Fibroblast of lung (primary cell): ENCODE data around the gene PHLDA2. TPM values are rescaled to one million over a fixed set of nuclear protein-coding genes. Genes with fewer than 3 reads are reported as not detected.

Experiments used
- DNase-seq, 2 donors: peaks; one replicate each; pipeline versions ENCODE4 v3.0.0 to v3.0.0-alpha.2; 2010; ENCODE audit warnings: low read depth in 2 of 2
- H2AFZ ChIP-seq: 2 replicates; pipeline ENCODE4 v1.5.1; 2012; ENCODE audit warnings: low read length, control low read depth, inconsistent platforms
- H3K27ac ChIP-seq: 2 replicates; pipeline ENCODE4 v1.5.1; 2011; ENCODE audit warnings: low read length, control low read depth; ENCODE audit not compliant: insufficient read depth
- H3K27me3 ChIP-seq: 2 replicates; pipeline ENCODE4 v1.5.1; 2011; ENCODE audit warnings: mild to moderate bottlenecking, low read length; ENCODE audit not compliant: control insufficient read depth, insufficient read depth
- H3K36me3 ChIP-seq: 2 replicates; pipeline ENCODE4 v1.5.1; 2011; ENCODE audit warnings: low read length; ENCODE audit not compliant: control insufficient read depth, insufficient read depth
- H3K4me1 ChIP-seq: 2 replicates; pipeline ENCODE4 v1.5.1; 2011; ENCODE audit warnings: low read length; ENCODE audit not compliant: control insufficient read depth, insufficient read depth; ENCODE audit errors: extremely low read depth
- H3K4me2 ChIP-seq: 2 replicates; pipeline ENCODE4 v1.5.1; 2011; ENCODE audit warnings: low read length, control low read depth; ENCODE audit not compliant: insufficient read depth; ENCODE audit errors: extremely low read depth
- H3K4me3 ChIP-seq, 4 experiments: fragments of 200-600 bp in 1 of 4; sonication (generic) in 1 of 4; replicated peaks in 1 of 4; 2 replicates each; pipeline ENCODE4 v1.5.1; 2011 to 2016; ENCODE audit warnings: low read length in 4 of 4, low read depth in 3 of 4, mild to moderate bottlenecking in 3 of 4, control low read depth in 2 of 4, inconsistent platforms in 1 of 4, mixed read lengths in 1 of 4; ENCODE audit not compliant: insufficient read depth in 1 of 4; ENCODE audit errors: control extremely low read depth in 1 of 4
- H3K79me2 ChIP-seq: 2 replicates; pipeline ENCODE4 v1.5.1; 2012; ENCODE audit warnings: mild to moderate bottlenecking, low read length, inconsistent platforms; ENCODE audit not compliant: control insufficient read depth, insufficient read depth
- H3K9ac ChIP-seq: 2 replicates; pipeline ENCODE4 v1.5.1; 2011; ENCODE audit warnings: mild to moderate bottlenecking, low read length, control low read depth; ENCODE audit not compliant: insufficient read depth
- H3K9me3 ChIP-seq: 2 replicates; pipeline ENCODE4 v1.5.1; 2012; ENCODE audit warnings: low read depth, low read length; ENCODE audit not compliant: control insufficient read depth, insufficient read depth
- H4K20me1 ChIP-seq: 2 replicates; pipeline ENCODE4 v1.5.1; 2011; ENCODE audit warnings: low read length; ENCODE audit not compliant: control insufficient read depth, insufficient read depth; ENCODE audit errors: extremely low read depth
- CTCF ChIP-seq, 2 donors: IDR thresholded peaks in 1 of 2; conservative IDR thresholded peaks in 1 of 2; 1 replicate in 1 of 2; 2 replicates in 1 of 2; pipeline ENCODE4 v1.5.1; 2011 to 2012; ENCODE audit warnings: low read length in 2 of 2, control low read depth in 1 of 2, inconsistent platforms in 1 of 2, low read depth in 1 of 2, mild to moderate bottlenecking in 1 of 2
- EZH2 ChIP-seq: IDR thresholded peaks from 2 replicates; pipeline ENCODE4 v1.5.1; 2012; ENCODE audit warnings: low read length, control low read depth, mild to moderate bottlenecking; ENCODE audit errors: missing control alignments
- polyA plus RNA-seq, 2 donors: library from polyadenylated mRNA; depleted of rRNA in 1 of 2; stranded (reverse) in 1 of 2; unstranded in 1 of 2; fragments of >200 nt; gene quantifications; 2 replicates each; pipeline ENCODE4 v1.2.1, GENCODE V29; 2011 to 2012; ENCODE audit warnings: missing spikeins in 1 of 2
- total RNA-seq: library from RNA; depleted of rRNA; stranded (reverse); fragments of >200 nt; gene quantifications from 2 replicates; pipeline ENCODE4 v1.2.1, GENCODE V29; 2014

Gene PHLDA2
- total and polyA plus RNA-seq, 2 donors (not counting 1 experiment from before 2014, with no cell fraction given), result 6.8 to 16.2 TPM

GRCh38 chr11:2961080-2961479 is 31.9 kb upstream of the PHLDA2 start:
- H3K9ac ChIP-seq, result no peak overlapping the region
- H3K27ac ChIP-seq, result no peak overlapping the region
- H3K79me2 ChIP-seq, result peaks cover 20% of the 10 kb centered on the region
- H2AFZ ChIP-seq, result no peak overlapping the region
- no peaks in the 10 kb centered on the region for H3K9me3 ChIP-seq
- H3K4me1 ChIP-seq, result no peaks in the 10 kb centered on the region
- TF ChIP-seq CTCF (conservative IDR thresholded peaks at IDR 0.05 in 1 of 2, IDR thresholded peaks at IDR 0.05 in 1 of 2; ENCODE audit: low read depth in 1 of 2, low read length in 2 of 2), result no peak
- TF ChIP-seq EZH2, result no peak
- H3K4me3 ChIP-seq, result no peak overlapping the region
- no peaks in the 10 kb centered on the region for H3K27me3 ChIP-seq
- H3K4me2 ChIP-seq, result no peak overlapping the region
- DNase-seq, result no peak
- peaks cover 25% of the 10 kb centered on the region for H3K36me3 ChIP-seq
- no peaks in the 10 kb centered on the region for H4K20me1 ChIP-seq

GRCh38 chr11:2960139-2960538 is 30.9 kb upstream of the PHLDA2 start:
- TF ChIP-seq CTCF (conservative IDR thresholded peaks at IDR 0.05 in 1 of 2, IDR thresholded peaks at IDR 0.05 in 1 of 2; ENCODE audit: low read depth in 1 of 2, low read length in 2 of 2) (no peak), EZH2 (no peak)
- no peak overlapping the region for H3K4me2 ChIP-seq
- H3K36me3 ChIP-seq, result peaks cover 20% of the 10 kb centered on the region

DNA sequence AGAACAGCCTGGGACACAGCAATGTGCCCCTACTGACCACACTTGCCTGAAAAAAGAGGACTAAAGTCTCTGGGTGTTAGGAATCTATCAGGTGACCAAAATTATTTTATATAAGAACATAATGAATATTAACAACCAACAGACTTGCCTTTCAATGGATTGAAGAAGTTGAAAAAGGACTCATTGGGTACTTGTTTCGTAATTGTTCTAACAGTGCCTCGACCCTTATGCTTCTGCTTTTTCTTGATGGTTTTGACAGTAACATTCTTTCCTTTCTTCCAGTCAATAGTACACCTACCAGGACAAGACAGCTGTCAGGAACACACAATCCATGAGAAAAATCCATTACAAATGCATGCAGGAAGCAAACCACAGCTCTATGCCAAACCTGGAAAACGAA is 29.0 kb upstream of the PHLDA2 start:
- Histone ChIP-seq H2AFZ (no peak overlapping the region), H3K36me3 (peaks cover 15% of the 10 kb centered on the region), H4K20me1 (no peaks in the 10 kb centered on the region)

More at GRCh38 chr11:2960139-2960538, 30.9 kb upstream of the PHLDA2 start:
- Histone ChIP-seq H3K27me3 (no peaks in the 10 kb centered on the region), H4K20me1 (no peaks in the 10 kb centered on the region), H3K9me3 (no peaks in the 10 kb centered on the region), H3K4me1 (no peaks in the 10 kb centered on the region), H3K9ac (no peak overlapping the region), H3K27ac (no peak overlapping the region), H2AFZ (no peak overlapping the region), H3K4me3 (no peak overlapping the region), H3K79me2 (peaks cover 19% of the 10 kb centered on the region)
- DNase-seq, result no peak

More for the DNA sequence above, 29.0 kb upstream of the PHLDA2 start:
- Histone ChIP-seq H3K9me3 (no peaks in the 10 kb centered on the region), H3K27me3 (no peaks in the 10 kb centered on the region), H3K27ac (no peak overlapping the region), H3K4me2 (no peak overlapping the region), H3K79me2 (peaks cover 14% of the 10 kb centered on the region), H3K9ac (no peak overlapping the region), H3K4me1 (no peaks in the 10 kb centered on the region), H3K4me3 (no peak overlapping the region)
- DNase-seq, result no peak
- TF ChIP-seq EZH2, result no peak
- TF ChIP-seq CTCF (conservative IDR thresholded peaks at IDR 0.05 in 1 of 2, IDR thresholded peaks at IDR 0.05 in 1 of 2; ENCODE audit: low read depth in 1 of 2, low read length in 2 of 2), result no peak
